Measurements from ENCODE around the gene KCNN2. TPM values are rescaled to one million over a fixed set of nuclear protein-coding genes. Genes with fewer than 3 reads are reported as not detected.

The KCNN2 gene
- total RNA-seq, 1 donor from 2014 or later, result 2.4 TPM

- H3K27me3 Mint-ChIP-seq (ENCODE audit: unreplicated experiment), result no peaks in the 10 kb centered on the region
- DNase-seq (ENCODE audit: low spot score), result no peak
- H3K27ac Mint-ChIP-seq (ENCODE audit: unreplicated experiment), result no peak overlapping the region
- H3K9me3 Mint-ChIP-seq (ENCODE audit: unreplicated experiment), result no peaks in the 10 kb centered on the region
- no peaks in the 10 kb centered on the region for H3K36me3 Mint-ChIP-seq (ENCODE audit: low read depth, unreplicated experiment)
- no peaks in the 10 kb centered on the region for H3K4me1 Mint-ChIP-seq (ENCODE audit: unreplicated experiment)
- TF ChIP-seq CTCF (IDR thresholded peaks at IDR 0.05; ENCODE audit: unreplicated experiment), result no peak
- no peak overlapping the region for H3K4me3 Mint-ChIP-seq (ENCODE audit: unreplicated experiment)
Measured at GRCh38 chr5:114327987-114328386, 33.9 kb upstream of the KCNN2 start.

- H3K9me3 Mint-ChIP-seq (ENCODE audit: unreplicated experiment), result no peaks in the 10 kb centered on the region
- no peaks in the 10 kb centered on the region for H3K4me1 Mint-ChIP-seq (ENCODE audit: unreplicated experiment)
- no peaks in the 10 kb centered on the region for H3K27me3 Mint-ChIP-seq (ENCODE audit: unreplicated experiment)
- TF ChIP-seq CTCF (IDR thresholded peaks at IDR 0.05; ENCODE audit: unreplicated experiment), result no peak
- no peak overlapping the region for H3K4me3 Mint-ChIP-seq (ENCODE audit: unreplicated experiment)
- no peak overlapping the region for H3K27ac Mint-ChIP-seq (ENCODE audit: unreplicated experiment)
- DNase-seq (ENCODE audit: low spot score), result no peak
- no peaks in the 10 kb centered on the region for H3K36me3 Mint-ChIP-seq (ENCODE audit: low read depth, unreplicated experiment)
Measured at GRCh38 chr5:114330916-114331531, 30.8 kb upstream of the KCNN2 start.

GRCh38 chr5:114332493-114332892 is 29.4 kb upstream of the KCNN2 start:
- no peak for TF ChIP-seq CTCF (IDR thresholded peaks at IDR 0.05; ENCODE audit: unreplicated experiment)
- Mint-ChIP-seq H3K4me1 (ENCODE audit: unreplicated experiment) (no peaks in the 10 kb centered on the region), H3K4me3 (ENCODE audit: unreplicated experiment) (no peak overlapping the region), H3K36me3 (ENCODE audit: low read depth, unreplicated experiment) (no peaks in the 10 kb centered on the region), H3K27me3 (ENCODE audit: unreplicated experiment) (no peaks in the 10 kb centered on the region), H3K9me3 (ENCODE audit: unreplicated experiment) (no peaks in the 10 kb centered on the region), H3K27ac (ENCODE audit: unreplicated experiment) (no peak overlapping the region)
- DNase-seq (ENCODE audit: low spot score), result no peak

DNA sequence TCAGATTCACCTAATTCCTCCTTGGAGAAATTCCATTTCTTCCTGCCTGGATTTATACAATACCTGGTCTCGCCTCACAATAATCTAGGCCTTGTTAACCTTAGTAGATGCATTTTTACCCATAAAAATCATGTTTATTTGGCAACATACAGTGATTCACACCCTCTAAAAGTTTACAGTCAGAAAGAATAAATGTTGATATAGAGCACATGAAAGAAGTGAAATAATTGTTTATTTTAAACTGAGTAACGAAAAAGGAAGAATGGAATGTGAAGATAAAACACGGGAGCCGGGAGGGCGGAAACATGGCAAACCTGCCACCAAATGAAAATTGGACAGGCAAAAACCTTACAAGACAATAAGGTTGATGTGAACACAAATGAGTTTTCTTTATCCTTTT is 28.9 kb upstream of the KCNN2 start:
- no peak for TF ChIP-seq CTCF (IDR thresholded peaks at IDR 0.05; ENCODE audit: unreplicated experiment)
- no peak overlapping the region for H3K27ac Mint-ChIP-seq (ENCODE audit: unreplicated experiment)
- no peaks in the 10 kb centered on the region for H3K27me3 Mint-ChIP-seq (ENCODE audit: unreplicated experiment)
- no peaks in the 10 kb centered on the region for H3K4me1 Mint-ChIP-seq (ENCODE audit: unreplicated experiment)
- H3K4me3 Mint-ChIP-seq (ENCODE audit: unreplicated experiment), result no peak overlapping the region
- no peaks in the 10 kb centered on the region for H3K36me3 Mint-ChIP-seq (ENCODE audit: low read depth, unreplicated experiment)
- no peak for DNase-seq (ENCODE audit: low spot score)
- H3K9me3 Mint-ChIP-seq (ENCODE audit: unreplicated experiment), result no peaks in the 10 kb centered on the region

DNA sequence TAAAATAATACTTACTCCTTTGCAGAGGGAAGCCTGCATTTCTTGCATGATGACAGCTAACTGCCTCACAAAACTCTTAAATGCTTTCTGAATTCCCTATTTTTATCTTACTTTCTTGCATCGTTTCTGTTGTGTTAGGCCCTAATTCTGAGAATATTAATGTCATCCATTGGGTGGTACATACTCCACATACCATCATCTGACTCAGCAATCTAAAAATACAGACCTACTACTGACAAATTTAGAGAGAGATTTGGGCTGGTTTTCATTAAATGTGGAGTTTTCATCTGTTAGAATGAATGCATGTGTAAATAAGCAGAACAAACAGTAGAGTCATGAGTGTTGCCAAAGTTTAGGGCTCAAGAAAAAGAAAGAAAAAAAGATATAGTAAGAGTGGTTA is 26.5 kb upstream of the KCNN2 start:
- no peaks in the 10 kb centered on the region for H3K9me3 Mint-ChIP-seq (ENCODE audit: unreplicated experiment)
- TF ChIP-seq CTCF (IDR thresholded peaks at IDR 0.05; ENCODE audit: unreplicated experiment), result no peak
- DNase-seq (ENCODE audit: low spot score), result no peak
- no peaks in the 10 kb centered on the region for H3K4me1 Mint-ChIP-seq (ENCODE audit: unreplicated experiment)
- H3K36me3 Mint-ChIP-seq (ENCODE audit: low read depth, unreplicated experiment), result no peaks in the 10 kb centered on the region
- no peak overlapping the region for H3K27ac Mint-ChIP-seq (ENCODE audit: unreplicated experiment)
- H3K27me3 Mint-ChIP-seq (ENCODE audit: unreplicated experiment), result no peaks in the 10 kb centered on the region
- no peak overlapping the region for H3K4me3 Mint-ChIP-seq (ENCODE audit: unreplicated experiment)
